Fibroblast of lung (primary cell): ENCODE results near the gene CAMK1D. TPM values are rescaled to one million over a fixed set of nuclear protein-coding genes. Genes with fewer than 3 reads are reported as not detected.

Experiments
- DNase-seq, 2 donors: peaks; one replicate each; pipeline versions ENCODE4 v3.0.0 to v3.0.0-alpha.2; 2010; ENCODE audit warnings: low read depth in 2 of 2
- H2AFZ ChIP-seq: 2 replicates; pipeline ENCODE4 v1.5.1; 2012; ENCODE audit warnings: low read length, control low read depth, inconsistent platforms
- H3K27ac ChIP-seq: 2 replicates; pipeline ENCODE4 v1.5.1; 2011; ENCODE audit warnings: low read length, control low read depth; ENCODE audit not compliant: insufficient read depth
- H3K27me3 ChIP-seq: 2 replicates; pipeline ENCODE4 v1.5.1; 2011; ENCODE audit warnings: mild to moderate bottlenecking, low read length; ENCODE audit not compliant: control insufficient read depth, insufficient read depth
- H3K36me3 ChIP-seq: 2 replicates; pipeline ENCODE4 v1.5.1; 2011; ENCODE audit warnings: low read length; ENCODE audit not compliant: control insufficient read depth, insufficient read depth
- H3K4me1 ChIP-seq: 2 replicates; pipeline ENCODE4 v1.5.1; 2011; ENCODE audit warnings: low read length; ENCODE audit not compliant: control insufficient read depth, insufficient read depth; ENCODE audit errors: extremely low read depth
- H3K4me2 ChIP-seq: 2 replicates; pipeline ENCODE4 v1.5.1; 2011; ENCODE audit warnings: low read length, control low read depth; ENCODE audit not compliant: insufficient read depth; ENCODE audit errors: extremely low read depth
- H3K4me3 ChIP-seq, 4 experiments: fragments of 200-600 bp in 1 of 4; sonication (generic) in 1 of 4; replicated peaks in 1 of 4; 2 replicates each; pipeline ENCODE4 v1.5.1; 2011 to 2016; ENCODE audit warnings: low read length in 4 of 4, low read depth in 3 of 4, mild to moderate bottlenecking in 3 of 4, control low read depth in 2 of 4, inconsistent platforms in 1 of 4, mixed read lengths in 1 of 4; ENCODE audit not compliant: insufficient read depth in 1 of 4; ENCODE audit errors: control extremely low read depth in 1 of 4
- H3K79me2 ChIP-seq: 2 replicates; pipeline ENCODE4 v1.5.1; 2012; ENCODE audit warnings: mild to moderate bottlenecking, low read length, inconsistent platforms; ENCODE audit not compliant: control insufficient read depth, insufficient read depth
- H3K9ac ChIP-seq: 2 replicates; pipeline ENCODE4 v1.5.1; 2011; ENCODE audit warnings: mild to moderate bottlenecking, low read length, control low read depth; ENCODE audit not compliant: insufficient read depth
- H3K9me3 ChIP-seq: 2 replicates; pipeline ENCODE4 v1.5.1; 2012; ENCODE audit warnings: low read depth, low read length; ENCODE audit not compliant: control insufficient read depth, insufficient read depth
- H4K20me1 ChIP-seq: 2 replicates; pipeline ENCODE4 v1.5.1; 2011; ENCODE audit warnings: low read length; ENCODE audit not compliant: control insufficient read depth, insufficient read depth; ENCODE audit errors: extremely low read depth
- CTCF ChIP-seq, 2 donors: IDR thresholded peaks in 1 of 2; conservative IDR thresholded peaks in 1 of 2; 1 replicate in 1 of 2; 2 replicates in 1 of 2; pipeline ENCODE4 v1.5.1; 2011 to 2012; ENCODE audit warnings: low read length in 2 of 2, control low read depth in 1 of 2, inconsistent platforms in 1 of 2, low read depth in 1 of 2, mild to moderate bottlenecking in 1 of 2
- EZH2 ChIP-seq: IDR thresholded peaks from 2 replicates; pipeline ENCODE4 v1.5.1; 2012; ENCODE audit warnings: low read length, control low read depth, mild to moderate bottlenecking; ENCODE audit errors: missing control alignments
- polyA plus RNA-seq, 2 donors: library from polyadenylated mRNA; depleted of rRNA in 1 of 2; stranded (reverse) in 1 of 2; unstranded in 1 of 2; fragments of >200 nt; gene quantifications; 2 replicates each; pipeline ENCODE4 v1.2.1, GENCODE V29; 2011 to 2012; ENCODE audit warnings: missing spikeins in 1 of 2
- total RNA-seq: library from RNA; depleted of rRNA; stranded (reverse); fragments of >200 nt; gene quantifications from 2 replicates; pipeline ENCODE4 v1.2.1, GENCODE V29; 2014

Gene CAMK1D
- total and polyA plus RNA-seq, 2 donors (not counting 1 experiment from before 2014, with no cell fraction given) = 2.3 TPM

DNA sequence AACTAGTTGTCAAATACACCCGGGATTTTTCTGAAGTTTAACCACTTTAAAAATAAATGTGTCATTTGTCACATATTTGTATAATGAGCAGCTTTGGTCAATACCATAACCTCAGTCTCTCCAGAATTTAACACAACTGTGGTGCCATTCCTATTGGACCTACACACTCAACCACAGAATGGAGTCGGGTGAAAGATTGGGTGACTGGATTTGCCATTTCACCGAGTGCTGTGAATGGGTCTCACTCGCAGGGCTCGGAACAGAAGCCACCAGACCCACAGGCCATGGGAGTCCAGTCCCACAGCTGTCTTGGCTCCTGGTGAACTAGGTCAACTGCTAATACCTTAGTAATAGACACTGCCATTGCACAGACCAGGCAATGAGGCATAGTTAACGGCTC, 353.8 kb downstream of the CAMK1D start:
- no peaks in the 10 kb centered on the region for H3K36me3 ChIP-seq
- no peak overlapping the region for H3K27ac ChIP-seq
- H3K4me2 ChIP-seq = peak overlapping the region; percentile 7
- H3K4me1 ChIP-seq = peaks cover 37% of the 10 kb centered on the region
- no peak overlapping the region for H2AFZ ChIP-seq
- H3K4me3 ChIP-seq = no peak overlapping the region
- DNase-seq = peak in 1 of 2 donors; percentile 63
- TF ChIP-seq CTCF (conservative IDR thresholded peaks at IDR 0.05 in 1 of 2, IDR thresholded peaks at IDR 0.05 in 1 of 2; ENCODE audit: low read depth in 1 of 2, low read length in 2 of 2) = no peak
- TF ChIP-seq EZH2 = no peak
- no peak overlapping the region for H3K9ac ChIP-seq
- no peaks in the 10 kb centered on the region for H3K9me3 ChIP-seq
- no peaks in the 10 kb centered on the region for H3K79me2 ChIP-seq
- no peaks in the 10 kb centered on the region for H4K20me1 ChIP-seq
- H3K27me3 ChIP-seq = no peaks in the 10 kb centered on the region

DNA sequence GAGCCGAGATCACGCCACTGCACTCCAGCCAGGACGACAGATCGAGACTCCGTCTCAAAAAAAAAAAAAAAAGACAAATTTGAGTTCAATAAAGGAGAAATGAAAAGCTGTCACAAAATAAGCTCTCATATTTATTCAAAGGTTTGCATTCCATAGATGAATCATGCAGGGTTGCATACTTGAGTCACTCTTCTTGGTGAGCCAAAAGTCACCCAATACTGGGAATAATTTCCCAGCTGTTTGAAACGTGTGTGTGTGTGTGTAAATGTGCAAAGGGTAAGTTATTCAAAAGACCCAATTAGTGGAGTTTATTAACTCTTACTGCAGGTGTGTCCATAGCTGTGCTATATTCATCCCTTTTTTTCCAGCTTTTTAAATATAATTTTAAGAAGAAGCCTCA, 354.5 kb downstream of the CAMK1D start:
- Histone ChIP-seq H2AFZ (no peak overlapping the region), H4K20me1 (no peaks in the 10 kb centered on the region), H3K27me3 (no peaks in the 10 kb centered on the region), H3K36me3 (no peaks in the 10 kb centered on the region), H3K27ac (peak overlapping the region; percentile 46), H3K9ac (no peak overlapping the region), H3K4me1 (peaks cover 44% of the 10 kb centered on the region), H3K4me2 (peak overlapping the region; percentile 46), H3K9me3 (no peaks in the 10 kb centered on the region), H3K79me2 (no peaks in the 10 kb centered on the region), H3K4me3 (no peak overlapping the region)
- peak; percentile 87 to 90 for DNase-seq
- TF ChIP-seq EZH2 (no peak), CTCF (conservative IDR thresholded peaks at IDR 0.05 in 1 of 2, IDR thresholded peaks at IDR 0.05 in 1 of 2; ENCODE audit: low read depth in 1 of 2, low read length in 2 of 2) (no peak)

DNA sequence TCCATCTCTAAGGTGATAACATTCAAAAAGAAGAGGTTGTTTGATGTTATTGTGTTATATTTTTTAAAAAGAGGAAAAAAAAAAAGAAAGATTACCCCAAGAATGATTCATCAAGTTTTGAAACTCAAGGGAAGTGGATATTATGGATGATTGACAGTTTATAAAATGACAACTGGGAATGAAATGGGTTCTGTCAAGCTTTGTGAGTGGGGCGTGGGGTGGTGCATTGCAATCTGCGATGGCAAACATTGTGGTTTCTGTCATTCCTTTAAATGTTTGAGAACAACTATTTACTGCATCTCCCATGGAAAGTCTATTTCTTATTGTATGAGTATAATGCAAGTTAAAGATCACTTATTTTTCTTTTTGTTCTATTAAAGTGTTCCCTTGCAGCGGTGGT, 355.1 kb downstream of the CAMK1D start:
- H3K4me3 ChIP-seq = no peak overlapping the region
- no peaks in the 10 kb centered on the region for H3K79me2 ChIP-seq
- peak; percentile 27 to 37 for DNase-seq
- H3K9me3 ChIP-seq = no peaks in the 10 kb centered on the region
- H3K4me2 ChIP-seq = peak overlapping the region; percentile 46
- TF ChIP-seq EZH2 (no peak), CTCF (conservative IDR thresholded peaks at IDR 0.05 in 1 of 2, IDR thresholded peaks at IDR 0.05 in 1 of 2; ENCODE audit: low read depth in 1 of 2, low read length in 2 of 2) (no peak)
- H2AFZ ChIP-seq = no peak overlapping the region
- H3K27ac ChIP-seq = peak overlapping the region; percentile 46
- H3K4me1 ChIP-seq = peaks cover 48% of the 10 kb centered on the region
- H3K36me3 ChIP-seq = no peaks in the 10 kb centered on the region
- no peaks in the 10 kb centered on the region for H4K20me1 ChIP-seq
- no peaks in the 10 kb centered on the region for H3K27me3 ChIP-seq
- no peak overlapping the region for H3K9ac ChIP-seq
